Glutamatergic neuron (in vitro differentiated cells): ENCODE results near the gene CDK19. TPM values are rescaled to one million over a fixed set of nuclear protein-coding genes. Genes with fewer than 3 reads are reported as not detected.

ENCODE experiments used
- DNase-seq: peaks from one replicate; pipeline ENCODE4 v3.0.0; 2022
- H3K27ac Mint-ChIP-seq: one replicate; pipeline ENCODE4 v1.8.0; 2020; ENCODE audit warnings: mild to moderate bottlenecking, mixed read lengths, inconsistent platforms; ENCODE audit not compliant: unreplicated experiment
- H3K27me3 Mint-ChIP-seq: one replicate; pipeline ENCODE4 v1.8.0; 2020; ENCODE audit warnings: mild to moderate bottlenecking, moderate library complexity, mixed read lengths, inconsistent platforms; ENCODE audit not compliant: unreplicated experiment
- H3K36me3 Mint-ChIP-seq: one replicate; pipeline ENCODE4 v1.8.0; 2020; ENCODE audit warnings: mild to moderate bottlenecking, mixed read lengths, inconsistent platforms; ENCODE audit not compliant: unreplicated experiment
- H3K4me1 Mint-ChIP-seq: one replicate; pipeline ENCODE4 v1.8.0; 2020; ENCODE audit warnings: mild to moderate bottlenecking, low read depth, mixed read lengths, inconsistent platforms; ENCODE audit not compliant: unreplicated experiment
- H3K4me3 Mint-ChIP-seq: one replicate; pipeline ENCODE4 v1.8.0; 2020; ENCODE audit warnings: mild to moderate bottlenecking, mixed read lengths, inconsistent platforms; ENCODE audit not compliant: unreplicated experiment
- H3K9me3 Mint-ChIP-seq: one replicate; pipeline ENCODE4 v1.8.0; 2020; ENCODE audit warnings: mild to moderate bottlenecking, moderate library complexity, mixed read lengths, inconsistent platforms; ENCODE audit not compliant: unreplicated experiment
- CTCF ChIP-seq: fragments of 200-600 bp; sonication (generic); IDR thresholded peaks from one replicate; pipeline ENCODE4 v1.5.0; 2021; ENCODE audit not compliant: partially characterized antibody, unreplicated experiment
- total RNA-seq: library from RNA; stranded (reverse); fragmentation: NEBNext Ultra II Directional; extraction: Animal tissue kit (Norgen Biotek cat#: 25700); gene quantifications from one replicate; pipeline ENCODE4 v1.2.1, GENCODE V29; 2021; ENCODE audit not compliant: unreplicated experiment

The CDK19 gene
- total RNA-seq, 1 donor from 2014 or later = 20.8 TPM

GRCh38 chr6:110693994-110694393, 121.3 kb downstream of the CDK19 start:
- Mint-ChIP-seq H3K4me1 (peaks cover 5% of the 10 kb centered on the region), H3K9me3 (peaks cover 2% of the 10 kb centered on the region), H3K27me3 (peaks cover 5% of the 10 kb centered on the region), H3K4me3 (no peak overlapping the region), H3K27ac (no peak overlapping the region), H3K36me3 (peaks cover 8% of the 10 kb centered on the region)
- DNase-seq = no peak
- no peak for TF ChIP-seq CTCF

GRCh38 chr6:110693296-110693695, 122.0 kb downstream of the CDK19 start:
- peaks cover 4% of the 10 kb centered on the region for H3K27me3 Mint-ChIP-seq
- no peak for TF ChIP-seq CTCF
- DNase-seq = no peak
- no peak overlapping the region for H3K27ac Mint-ChIP-seq
- H3K4me3 Mint-ChIP-seq = no peak overlapping the region
- H3K9me3 Mint-ChIP-seq = peaks cover 2% of the 10 kb centered on the region
- peaks cover 8% of the 10 kb centered on the region for H3K36me3 Mint-ChIP-seq
- peaks cover 8% of the 10 kb centered on the region for H3K4me1 Mint-ChIP-seq

GRCh38 chr6:110690916-110691315, 124.4 kb downstream of the CDK19 start:
- Mint-ChIP-seq H3K27ac (no peak overlapping the region), H3K4me3 (no peak overlapping the region), H3K9me3 (peaks cover 2% of the 10 kb centered on the region), H3K27me3 (peaks cover 2% of the 10 kb centered on the region), H3K36me3 (no peaks in the 10 kb centered on the region), H3K4me1 (peaks cover 9% of the 10 kb centered on the region)
- no peak for DNase-seq
- no peak for TF ChIP-seq CTCF

- Mint-ChIP-seq H3K27ac (no peak overlapping the region), H3K4me3 (no peak overlapping the region), H3K4me1 (peaks cover 9% of the 10 kb centered on the region)
Measured at GRCh38 chr6:110690106-110690654, 125.1 kb downstream of the CDK19 start.

More at GRCh38 chr6:110690106-110690654, 125.1 kb downstream of the CDK19 start:
- no peak for TF ChIP-seq CTCF
- H3K27me3 Mint-ChIP-seq = peaks cover 2% of the 10 kb centered on the region
- H3K9me3 Mint-ChIP-seq = peaks cover 2% of the 10 kb centered on the region
- no peak for DNase-seq
- H3K36me3 Mint-ChIP-seq = no peaks in the 10 kb centered on the region
